Upper lobe of right lung (tissue), 1 donor: Measurements from ENCODE around the gene SNAPC2. TPM values are rescaled to one million over a fixed set of nuclear protein-coding genes. Genes with fewer than 3 reads are reported as not detected.

ENCODE experiments used
- ATAC-seq: fragments of 200-7000 bp; cut with Tn5 transposase; one replicate; pipeline ENCODE4 v1.9.1; 2020; ENCODE audit warnings: mild to moderate bottlenecking, moderate library complexity
- DNase-seq: peaks from one replicate; pipeline ENCODE4 v3.0.0-alpha.2; 2020
- H3K27ac ChIP-seq: fragments of 200-600 bp; one replicate; pipeline ENCODE4 v1.8.0; 2022
- H3K27me3 ChIP-seq: fragments of 200-600 bp; one replicate; pipeline ENCODE4 v1.8.0; 2022; ENCODE audit warnings: mild to moderate bottlenecking
- H3K36me3 ChIP-seq: fragments of 200-600 bp; one replicate; pipeline ENCODE4 v1.8.0; 2022
- H3K4me1 ChIP-seq: fragments of 200-600 bp; one replicate; pipeline ENCODE4 v1.8.0; 2022
- H3K4me3 ChIP-seq: fragments of 200-600 bp; one replicate; pipeline ENCODE4 v1.8.0; 2022; ENCODE audit warnings: mild to moderate bottlenecking
- H3K9me3 ChIP-seq: fragments of 200-600 bp; one replicate; pipeline ENCODE4 v1.8.0; 2022
- CTCF ChIP-seq: fragments of 200-600 bp; IDR thresholded peaks from one replicate; pipeline ENCODE4 v1.8.0; 2022; ENCODE audit warnings: antibody characterized with exemption
- intact Hi-C: fragments of 100-400 bp; cut with DNase I; formaldehyde crosslinking; loops from one replicate; pipeline ENCODE4 v1.11.0; 2022
- total RNA-seq: library from RNA; stranded (reverse); fragmentation: NEBNext Ultra II Directional; extraction: Animal tissue kit (Norgen Biotek cat#: 25700); gene quantifications from one replicate; pipeline ENCODE4 v1.2.1, GENCODE V29; 2021
- donor health status: DM: no; HTN: yes; CAD: no; lungs with severe emphysema.

The SNAPC2 gene
- total RNA-seq, 1 donor from 2014 or later: 28.9 TPM

GRCh38 chr19:7961920-7962626, 41.9 kb downstream of the SNAPC2 start:
- intact Hi-C loops: no loop called here
- Histone ChIP-seq H3K9me3 (no peaks in the 10 kb centered on the region), H3K27me3 (no peaks in the 10 kb centered on the region), H3K27ac (no peak overlapping the region), H3K36me3 (peaks cover 66% of the 10 kb centered on the region), H3K4me3 (no peak overlapping the region), H3K4me1 (no peaks in the 10 kb centered on the region)
- TF ChIP-seq CTCF: no peak
- ATAC-seq (no peak), DNase-seq (no peak)

- Histone ChIP-seq H3K36me3 (peaks cover 72% of the 10 kb centered on the region), H3K9me3 (no peaks in the 10 kb centered on the region), H3K4me3 (no peak overlapping the region), H3K27me3 (no peaks in the 10 kb centered on the region), H3K27ac (no peak overlapping the region), H3K4me1 (no peaks in the 10 kb centered on the region)
- intact Hi-C loops: no loop called here
- ATAC-seq: no peak
- no peak for DNase-seq
- TF ChIP-seq CTCF: no peak
Measured at GRCh38 chr19:7962644-7963268, 42.6 kb downstream of the SNAPC2 start.

GRCh38 chr19:7963566-7963965, 43.4 kb downstream of the SNAPC2 start:
- no peak for DNase-seq

GRCh38 chr19:7965259-7965841, 45.2 kb downstream of the SNAPC2 start:
- H3K9me3 ChIP-seq: no peaks in the 10 kb centered on the region
- no peak overlapping the region for H3K4me3 ChIP-seq
- ATAC-seq: no peak
- intact Hi-C loops: no loop called here
- no peak for TF ChIP-seq CTCF
- no peak overlapping the region for H3K27ac ChIP-seq
- DNase-seq: no peak
- H3K27me3 ChIP-seq: no peaks in the 10 kb centered on the region
- peaks cover 88% of the 10 kb centered on the region for H3K36me3 ChIP-seq
- no peaks in the 10 kb centered on the region for H3K4me1 ChIP-seq

More at GRCh38 chr19:7963566-7963965, 43.4 kb downstream of the SNAPC2 start:
- no peak overlapping the region for H3K27ac ChIP-seq
- no peak overlapping the region for H3K4me3 ChIP-seq
- no peaks in the 10 kb centered on the region for H3K27me3 ChIP-seq
- intact Hi-C loops: no loop called here
- peaks cover 80% of the 10 kb centered on the region for H3K36me3 ChIP-seq
- no peaks in the 10 kb centered on the region for H3K9me3 ChIP-seq
- no peaks in the 10 kb centered on the region for H3K4me1 ChIP-seq
- no peak for ATAC-seq
- TF ChIP-seq CTCF: no peak

GRCh38 chr19:7965921-7966665, 46.0 kb downstream of the SNAPC2 start:
- Histone ChIP-seq H3K9me3 (no peaks in the 10 kb centered on the region), H3K27me3 (no peaks in the 10 kb centered on the region), H3K27ac (no peak overlapping the region), H3K4me3 (no peak overlapping the region), H3K4me1 (no peaks in the 10 kb centered on the region), H3K36me3 (peaks cover 81% of the 10 kb centered on the region)
- no peak for DNase-seq
- intact Hi-C loops: no loop called here
- no peak for ATAC-seq
- TF ChIP-seq CTCF: no peak
